Spinal cord (tissue), 10 donors: ENCODE data around the gene HUNK. TPM values are rescaled to one million over a fixed set of nuclear protein-coding genes. Genes with fewer than 3 reads are reported as not detected.
A peak's percentile ranks its signal among the peaks of the same experiment; 100 is the strongest.

Experiments
- DNase-seq, 6 donors: peaks; one replicate each; pipeline versions ENCODE4 v3.0.0 to v3.0.0-alpha.2; 2013 to 2015; ENCODE audit warnings: low spot score in 6 of 6, low read depth in 4 of 6
- H3K27ac ChIP-seq: one replicate; pipeline ENCODE4 v1.5.1; 2013; ENCODE audit warnings: low read depth, low read length, control low read depth
- H3K27me3 ChIP-seq: one replicate; pipeline ENCODE4 v1.6.1; 2013; ENCODE audit warnings: low read length; ENCODE audit not compliant: control insufficient read depth, insufficient read depth
- H3K36me3 ChIP-seq: one replicate; pipeline ENCODE4 v1.6.1; 2013; ENCODE audit warnings: low read length; ENCODE audit not compliant: control insufficient read depth, insufficient read depth
- H3K4me1 ChIP-seq: one replicate; pipeline ENCODE4 v1.6.1; 2013; ENCODE audit warnings: low read length; ENCODE audit not compliant: control insufficient read depth, insufficient read depth
- H3K4me3 ChIP-seq: one replicate; pipeline ENCODE4 v1.5.1; 2013; ENCODE audit warnings: low read depth, low read length, control low read depth
- H3K9me3 ChIP-seq: one replicate; pipeline ENCODE4 v1.6.1; 2013; ENCODE audit warnings: low read length; ENCODE audit not compliant: control insufficient read depth, insufficient read depth
- WGBS: methylation state at CpG from one replicate; pipeline ENCODE4 v1.1.5; 2013; ENCODE audit warnings: missing lambda C conversion rate; ENCODE audit not compliant: insufficient coverage; 5-methylcytosine and 5-hydroxymethylcytosine counted together
- long read RNA-seq, 4 donors: transcript quantifications; one replicate each; lab custom pipeline, GENCODE V29; 2026
- polyA plus RNA-seq, 2 donors: library from polyadenylated mRNA; unstranded; fragments of 120-200 nt; gene quantifications; one replicate each; pipeline ENCODE4 v1.2.1, GENCODE V29; 2013; ENCODE audit not compliant: insufficient read length in 2 of 2
- total RNA-seq, 2 donors: library from RNA; depleted of rRNA in 1 of 2; stranded (reverse); fragments of 120-200 nt in 1 of 2; fragments of >200 nt in 1 of 2; gene quantifications; one replicate each; pipeline versions ENCODE4 v1.2.3 to v1.2.4, GENCODE V29; 2013 to 2014
- donor health status: healthy.

The HUNK gene
- total RNA-seq (1 to 10 TPM; 3.0 to 4.8 TPM), polyA plus RNA-seq (1 to 10 TPM; 7.8 to 8.2 TPM)
- long read RNA-seq, donor 1: 0 reads
- long read RNA-seq, donor 2, full-length matches to known transcripts: 1 of 1 reads
- long read RNA-seq, donor 2, partial matches to known transcripts: 0 of 1 reads
- long read RNA-seq, donor 2, other reads (novel, unspliced or antisense): 0 of 1 reads
- long read RNA-seq, donor 3, full-length matches to known transcripts: 2 of 2 reads
- long read RNA-seq, donor 3, partial matches to known transcripts: 0 of 2 reads
- long read RNA-seq, donor 3, other reads (novel, unspliced or antisense): 0 of 2 reads
- long read RNA-seq, donor 4, full-length matches to known transcripts: 1 of 1 reads
- long read RNA-seq, donor 4, partial matches to known transcripts: 0 of 1 reads
- long read RNA-seq, donor 4, other reads (novel, unspliced or antisense): 0 of 1 reads

- WGBS: under 1% methylated on average over 69 of the region's 74 CpGs
- Histone ChIP-seq H3K27me3 (peaks cover 14% of the 10 kb centered on the region), H3K36me3 (no peaks in the 10 kb centered on the region), H3K4me3 (peak within 1 kb of the TSS; percentile 61), H3K4me1 (peaks cover 27% of the 10 kb centered on the region), H3K9me3 (no peaks in the 10 kb centered on the region), H3K27ac (peak within 1 kb of the TSS; percentile 61)
- DNase-seq: peak in 4 of 6 donors; percentile 42 to 91 (median 66)
Measured at GRCh38 chr21:31872452-31873274, at the start of gene HUNK. Gene HUNK, plus strand, starts transcription at chr21:31873020. Its CDS starts 655 bp downstream, at chr21:31873675.

- DNase-seq: no peak
- H3K4me3 ChIP-seq: no peak overlapping the region
- H3K4me1 ChIP-seq: no peaks in the 10 kb centered on the region
- H3K36me3 ChIP-seq: no peaks in the 10 kb centered on the region
- H3K27ac ChIP-seq: no peak overlapping the region
- H3K9me3 ChIP-seq: no peaks in the 10 kb centered on the region
- WGBS: no CpG with 5 or more reads among the region's 5 CpGs
- no peaks in the 10 kb centered on the region for H3K27me3 ChIP-seq
Measured at GRCh38 chr21:31829736-31830472, 42.9 kb upstream of the HUNK start.

- H3K27me3 ChIP-seq: no peaks in the 10 kb centered on the region
- H3K9me3 ChIP-seq: no peaks in the 10 kb centered on the region
- H3K27ac ChIP-seq: no peak overlapping the region
- no peaks in the 10 kb centered on the region for H3K4me1 ChIP-seq
- no peak for DNase-seq
- no peaks in the 10 kb centered on the region for H3K36me3 ChIP-seq
- no peak overlapping the region for H3K4me3 ChIP-seq
- WGBS: no CpG with 5 or more reads among the region's 4 CpGs
Measured at GRCh38 chr21:31830701-31831100, 42.1 kb upstream of the HUNK start.

DNA sequence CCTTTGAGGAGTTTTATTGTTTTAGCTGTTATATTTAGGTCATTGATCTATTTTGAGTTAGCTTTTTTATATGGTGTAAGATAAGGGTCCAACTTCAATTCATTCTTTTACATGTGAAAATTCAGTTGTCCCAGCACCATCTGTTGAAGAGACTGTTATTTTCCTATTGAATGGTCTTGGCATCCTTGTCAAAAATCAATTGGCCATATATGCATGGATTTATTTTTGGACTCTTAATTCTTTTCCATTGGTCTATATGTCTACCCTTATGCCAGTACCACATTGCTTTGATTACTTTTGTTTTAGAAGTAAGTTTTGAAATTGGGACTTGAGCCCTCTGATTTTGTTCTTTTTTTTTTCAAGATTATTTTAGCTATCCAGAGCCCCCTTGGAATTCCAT, 35.8 kb upstream of the HUNK start:
- peak in 1 of 6 donors; percentile 78 for DNase-seq
- no peak overlapping the region for H3K27ac ChIP-seq
- no peaks in the 10 kb centered on the region for H3K36me3 ChIP-seq
- no peaks in the 10 kb centered on the region for H3K9me3 ChIP-seq
- no peak overlapping the region for H3K4me3 ChIP-seq
- H3K4me1 ChIP-seq: peaks cover 5% of the 10 kb centered on the region
- no peaks in the 10 kb centered on the region for H3K27me3 ChIP-seq

- peak in 1 of 6 donors; percentile 61 for DNase-seq
- Histone ChIP-seq H3K27ac (no peak overlapping the region), H3K9me3 (no peaks in the 10 kb centered on the region), H3K27me3 (no peaks in the 10 kb centered on the region), H3K4me1 (peaks cover 5% of the 10 kb centered on the region), H3K4me3 (no peak overlapping the region), H3K36me3 (no peaks in the 10 kb centered on the region)
- WGBS: no CpG with 5 or more reads among the region's 3 CpGs
Measured at GRCh38 chr21:31837618-31838390, 35.0 kb upstream of the HUNK start.

GRCh38 chr21:31838586-31839355, 34.0 kb upstream of the HUNK start:
- no peaks in the 10 kb centered on the region for H3K27me3 ChIP-seq
- H3K4me1 ChIP-seq: peaks cover 5% of the 10 kb centered on the region
- no peak overlapping the region for H3K27ac ChIP-seq
- H3K36me3 ChIP-seq: no peaks in the 10 kb centered on the region
- DNase-seq: peak in 3 of 6 donors; percentile 9 to 79 (median 69)
- no CpG with 5 or more reads among the region's 5 CpGs for WGBS
- no peaks in the 10 kb centered on the region for H3K9me3 ChIP-seq
- H3K4me3 ChIP-seq: no peak overlapping the region

GRCh38 chr21:31844206-31844605, 28.6 kb upstream of the HUNK start:
- H3K9me3 ChIP-seq: no peaks in the 10 kb centered on the region
- H3K4me3 ChIP-seq: no peak overlapping the region
- no peak for DNase-seq
- H3K27me3 ChIP-seq: no peaks in the 10 kb centered on the region
- peaks cover 5% of the 10 kb centered on the region for H3K4me1 ChIP-seq
- H3K27ac ChIP-seq: no peak overlapping the region
- no peaks in the 10 kb centered on the region for H3K36me3 ChIP-seq

GRCh38 chr21:31845151-31845729, 27.6 kb upstream of the HUNK start:
- Histone ChIP-seq H3K36me3 (no peaks in the 10 kb centered on the region), H3K27me3 (no peaks in the 10 kb centered on the region), H3K27ac (no peak overlapping the region), H3K4me3 (no peak overlapping the region), H3K4me1 (no peaks in the 10 kb centered on the region), H3K9me3 (no peaks in the 10 kb centered on the region)
- no peak for DNase-seq
- WGBS: 69% methylated on average over 5 of the region's 6 CpGs
